ENCODE results near the gene DTNBP1. TPM values are rescaled to one million over a fixed set of nuclear protein-coding genes. Genes with fewer than 3 reads are reported as not detected.

DTNBP1 gene
- total RNA-seq, 4 donors from 2014 or later = 5.2 to 14.7 (median 7.5) TPM

DNA sequence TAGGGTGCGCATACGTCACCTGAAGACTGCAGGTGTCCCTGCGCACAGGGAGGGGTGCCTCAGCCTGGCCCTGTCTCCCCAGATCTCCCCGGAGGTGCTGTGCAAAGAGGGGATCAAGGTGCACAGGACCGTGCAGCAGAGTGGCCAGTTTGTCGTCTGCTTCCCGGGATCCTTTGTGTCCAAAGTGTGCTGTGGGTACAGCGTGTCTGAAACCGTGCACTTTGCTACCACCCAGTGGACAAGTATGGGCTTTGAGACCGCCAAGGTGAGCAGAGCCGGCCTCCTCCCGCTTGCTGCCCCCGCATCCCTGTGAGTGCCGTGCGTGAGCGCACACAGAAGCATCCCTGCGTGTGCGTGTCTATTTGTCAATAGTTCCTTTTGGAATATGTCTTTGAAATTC lies 150.7 kb downstream of the DTNBP1 start:
- H3K27me3 ChIP-seq = no peaks in the 10 kb centered on the region
- no peaks in the 10 kb centered on the region for H3K4me1 ChIP-seq
- no peak overlapping the region for H3K27ac ChIP-seq
- DNase-seq = no peak
- intact Hi-C loops (cut with DNase I) = loop anchor here (10.0 kb wide), 1 partner anchor 103 kb away; no protein-coding TSS in a partner anchor
- no peaks in the 10 kb centered on the region for H3K9me3 ChIP-seq
- 83 to 92% methylated on average over 9 to 14 of the region's 18 CpGs for WGBS, 2 donors
- H3K4me3 ChIP-seq = no peak overlapping the region
- peaks cover 12 to 99% (median 27%) of the 10 kb centered on the region in 3 donors for H3K36me3 ChIP-seq
- TF ChIP-seq POLR2A (IDR thresholded peaks at IDR 0.05) = no peak
- TF ChIP-seq, protein P1, sequence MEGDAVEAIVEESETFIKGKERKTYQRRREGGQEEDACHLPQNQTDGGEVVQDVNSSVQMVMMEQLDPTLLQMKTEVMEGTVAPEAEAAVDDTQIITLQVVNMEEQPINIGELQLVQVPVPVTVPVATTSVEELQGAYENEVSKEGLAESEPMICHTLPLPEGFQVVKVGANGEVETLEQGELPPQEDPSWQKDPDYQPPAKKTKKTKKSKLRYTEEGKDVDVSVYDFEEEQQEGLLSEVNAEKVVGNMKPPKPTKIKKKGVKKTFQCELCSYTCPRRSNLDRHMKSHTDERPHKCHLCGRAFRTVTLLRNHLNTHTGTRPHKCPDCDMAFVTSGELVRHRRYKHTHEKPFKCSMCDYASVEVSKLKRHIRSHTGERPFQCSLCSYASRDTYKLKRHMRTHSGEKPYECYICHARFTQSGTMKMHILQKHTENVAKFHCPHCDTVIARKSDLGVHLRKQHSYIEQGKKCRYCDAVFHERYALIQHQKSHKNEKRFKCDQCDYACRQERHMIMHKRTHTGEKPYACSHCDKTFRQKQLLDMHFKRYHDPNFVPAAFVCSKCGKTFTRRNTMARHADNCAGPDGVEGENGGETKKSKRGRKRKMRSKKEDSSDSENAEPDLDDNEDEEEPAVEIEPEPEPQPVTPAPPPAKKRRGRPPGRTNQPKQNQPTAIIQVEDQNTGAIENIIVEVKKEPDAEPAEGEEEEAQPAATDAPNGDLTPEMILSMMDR (IDR thresholded peaks at IDR 0.05) = no peak

DNA sequence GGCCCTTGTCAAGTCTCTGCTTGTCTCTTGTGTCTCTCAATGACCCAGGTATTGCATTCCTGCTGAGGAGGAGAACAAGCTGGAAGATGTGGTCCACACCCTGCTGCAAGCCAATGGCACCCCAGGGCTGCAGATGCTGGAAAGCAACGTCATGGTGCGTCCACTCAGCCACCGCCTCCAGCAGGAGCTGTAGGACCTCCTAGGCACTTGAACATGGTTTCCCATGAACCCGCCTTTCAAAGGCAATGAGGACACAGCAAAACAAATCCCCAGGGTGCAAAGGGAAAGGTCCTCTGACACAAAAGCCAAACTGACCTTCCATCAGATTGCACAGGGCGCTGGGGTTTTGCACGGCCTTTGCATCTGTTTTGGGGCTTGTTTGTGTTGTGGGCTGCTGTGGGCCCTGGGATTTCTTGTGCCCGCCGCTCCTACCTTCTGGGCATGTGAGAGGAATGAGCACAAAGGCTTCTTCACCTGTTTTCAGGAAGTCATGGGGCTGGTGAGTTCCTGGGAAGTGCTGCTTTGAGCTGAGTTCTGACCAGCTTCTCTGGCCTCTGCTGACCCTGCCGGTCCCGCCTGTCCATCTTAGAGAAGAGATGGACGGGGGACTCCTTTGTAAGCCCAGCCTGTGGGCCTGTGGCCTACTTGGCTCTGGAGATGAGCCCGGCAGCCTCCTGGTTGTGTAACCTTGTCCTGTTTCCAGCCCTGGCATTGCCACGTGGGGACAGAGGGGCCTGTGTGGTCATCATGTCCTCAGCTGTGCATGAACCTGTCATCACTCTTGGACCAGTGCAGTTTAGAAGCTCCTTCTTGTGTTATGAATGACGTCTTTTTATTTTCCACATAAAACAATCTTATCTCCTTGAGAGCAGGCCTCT lies 151.3 kb downstream of the DTNBP1 start:
- H3K36me3 ChIP-seq = peaks cover 10 to 99% (median 21%) of the 10 kb centered on the region in 3 donors
- no peak overlapping the region for H3K27ac ChIP-seq
- intact Hi-C loops (cut with DNase I) = loop anchor here (10.0 kb wide), 1 partner anchor 103 kb away; no protein-coding TSS in a partner anchor
- TF ChIP-seq, protein P1 (IDR thresholded peaks at IDR 0.05) = no peak
- TF ChIP-seq POLR2A (IDR thresholded peaks at IDR 0.05) = no peak
- no peak overlapping the region for H3K4me3 ChIP-seq
- WGBS, 2 donors = 76 to 90% methylated on average over 5 to 8 of the region's 14 CpGs
- H3K4me1 ChIP-seq = no peaks in the 10 kb centered on the region
- no peak for DNase-seq
- no peaks in the 10 kb centered on the region for H3K27me3 ChIP-seq
- H3K9me3 ChIP-seq = no peaks in the 10 kb centered on the region

DNA sequence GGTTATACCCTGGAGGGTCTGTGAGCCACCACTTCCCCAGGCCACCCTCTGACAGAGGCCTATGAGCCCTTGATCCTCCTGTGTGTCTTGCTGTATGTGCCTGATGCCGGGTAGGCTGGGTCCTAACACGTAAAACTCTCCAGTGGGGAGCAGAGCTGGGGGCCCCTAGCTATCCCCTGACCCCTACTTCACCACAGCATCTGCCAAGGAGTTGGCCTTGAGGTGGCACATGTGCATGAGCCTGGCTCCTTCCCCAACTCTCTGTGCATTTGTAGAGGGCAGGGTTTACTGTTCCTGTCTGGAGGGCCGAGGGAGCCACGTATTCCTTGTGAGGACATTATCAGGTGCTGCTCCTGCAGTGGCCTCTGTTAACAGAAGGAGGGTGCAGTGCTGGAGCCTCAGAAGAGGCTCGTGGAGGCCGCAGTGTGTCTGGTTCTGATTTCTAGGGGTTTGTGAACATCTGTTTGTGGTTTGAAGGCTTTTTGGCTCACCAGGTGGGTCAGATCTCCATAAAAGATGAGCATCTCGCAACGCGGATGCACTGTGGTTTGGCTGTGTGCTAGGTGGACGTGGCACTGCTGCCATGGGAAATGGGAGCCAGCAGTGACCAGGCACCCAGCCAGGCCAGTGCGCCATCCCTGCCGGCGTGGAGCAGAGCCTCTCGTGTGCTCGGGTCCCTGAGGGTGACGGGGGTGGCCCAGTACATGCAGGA lies 152.1 kb downstream of the DTNBP1 start:
- Histone ChIP-seq H3K4me3 (no peak overlapping the region), H3K9me3 (no peaks in the 10 kb centered on the region), H3K27ac (no peak overlapping the region), H3K36me3 (peaks cover 10 to 100% (median 17%) of the 10 kb centered on the region in 3 donors), H3K4me1 (peaks cover 0 to 7% (median 5%) of the 10 kb centered on the region in 3 donors), H3K27me3 (no peaks in the 10 kb centered on the region)
- intact Hi-C loops (cut with DNase I) = loop anchor here (10.0 kb wide), 1 partner anchor 104 kb away; no protein-coding TSS in a partner anchor
- DNase-seq = no peak
- 83 to 88% methylated on average over 2 to 3 of the region's 16 CpGs for WGBS, 2 donors
- TF ChIP-seq, protein P1 (IDR thresholded peaks at IDR 0.05) = no peak
- TF ChIP-seq POLR2A (IDR thresholded peaks at IDR 0.05) = no peak

DNA sequence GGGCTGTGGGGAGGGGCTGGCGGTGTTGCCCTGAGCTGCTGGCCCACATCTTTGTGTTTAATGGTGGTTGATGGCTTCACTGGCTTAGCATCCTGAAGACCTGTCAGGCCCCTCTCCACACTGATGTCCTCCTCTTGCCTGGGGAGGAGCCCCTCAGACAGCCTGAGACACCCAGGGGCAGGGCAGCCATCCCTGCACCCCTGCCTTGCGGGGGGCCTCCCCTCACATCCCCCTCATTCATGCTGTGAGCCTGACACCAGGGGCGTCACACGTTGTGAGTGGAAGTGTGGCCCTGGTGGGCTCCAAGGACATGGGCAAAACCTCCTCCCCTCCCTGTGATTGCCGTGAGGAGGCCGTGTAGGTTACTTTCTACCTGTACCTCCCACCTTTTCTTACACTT lies 152.7 kb downstream of the DTNBP1 start:
- peaks cover 10 to 100% (median 17%) of the 10 kb centered on the region in 3 donors for H3K36me3 ChIP-seq
- no peak for TF ChIP-seq POLR2A (IDR thresholded peaks at IDR 0.05)
- TF ChIP-seq, protein P1 (IDR thresholded peaks at IDR 0.05) = no peak
- peaks cover 3 to 13% (median 10%) of the 10 kb centered on the region in 3 donors for H3K4me1 ChIP-seq
- no peaks in the 10 kb centered on the region for H3K27me3 ChIP-seq
- no peak overlapping the region for H3K27ac ChIP-seq
- WGBS, 2 donors = 84 to 100% methylated on average over 2 to 5 of the region's 6 CpGs
- no peak for DNase-seq
- no peaks in the 10 kb centered on the region for H3K9me3 ChIP-seq
- intact Hi-C loops (cut with DNase I) = loop anchor here (10.0 kb wide), 1 partner anchor 105 kb away; no protein-coding TSS in a partner anchor
- no peak overlapping the region for H3K4me3 ChIP-seq

All from esophagus squamous epithelium (tissue), 5 donors.